ENCODE data around the gene CREB5. TPM values are rescaled to one million over a fixed set of nuclear protein-coding genes. Genes with fewer than 3 reads are reported as not detected.

Gene CREB5
- total RNA-seq, 1 experiment from 2014 or later, result 1.3 TPM

DNA sequence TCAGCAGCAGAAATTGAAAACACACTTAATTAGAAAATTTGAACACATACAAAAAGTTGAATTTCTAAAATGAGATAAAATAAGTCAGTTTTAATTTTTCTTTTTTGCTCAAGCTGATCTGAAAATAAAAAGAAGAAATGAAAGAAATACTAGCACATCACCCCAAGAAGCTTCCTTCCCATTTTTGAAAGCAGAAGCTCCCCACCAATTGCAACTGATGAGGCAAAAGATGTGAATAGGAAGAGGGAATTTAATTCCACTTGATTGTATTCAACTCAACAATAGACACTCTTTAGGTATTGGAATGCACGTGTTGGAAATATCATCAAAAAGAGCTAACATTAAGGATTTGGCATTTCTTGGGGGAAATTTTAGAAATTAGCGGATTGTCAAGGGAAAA lies 370.0 kb downstream of the CREB5 start:
- Mint-ChIP-seq H3K4me1 (no peaks in the 10 kb centered on the region), H3K9me3 (no peaks in the 10 kb centered on the region), H3K4me3 (no peak overlapping the region), H3K27me3 (ENCODE audit: low read depth) (no peaks in the 10 kb centered on the region; the same call in 1 of the 2 replicates), H3K36me3 (no peaks in the 10 kb centered on the region), H3K27ac (no peak overlapping the region)
- ChIA-PET CTCF (no interaction called here), POLR2A (no interaction called here)
- TF ChIP-seq, protein P1, sequence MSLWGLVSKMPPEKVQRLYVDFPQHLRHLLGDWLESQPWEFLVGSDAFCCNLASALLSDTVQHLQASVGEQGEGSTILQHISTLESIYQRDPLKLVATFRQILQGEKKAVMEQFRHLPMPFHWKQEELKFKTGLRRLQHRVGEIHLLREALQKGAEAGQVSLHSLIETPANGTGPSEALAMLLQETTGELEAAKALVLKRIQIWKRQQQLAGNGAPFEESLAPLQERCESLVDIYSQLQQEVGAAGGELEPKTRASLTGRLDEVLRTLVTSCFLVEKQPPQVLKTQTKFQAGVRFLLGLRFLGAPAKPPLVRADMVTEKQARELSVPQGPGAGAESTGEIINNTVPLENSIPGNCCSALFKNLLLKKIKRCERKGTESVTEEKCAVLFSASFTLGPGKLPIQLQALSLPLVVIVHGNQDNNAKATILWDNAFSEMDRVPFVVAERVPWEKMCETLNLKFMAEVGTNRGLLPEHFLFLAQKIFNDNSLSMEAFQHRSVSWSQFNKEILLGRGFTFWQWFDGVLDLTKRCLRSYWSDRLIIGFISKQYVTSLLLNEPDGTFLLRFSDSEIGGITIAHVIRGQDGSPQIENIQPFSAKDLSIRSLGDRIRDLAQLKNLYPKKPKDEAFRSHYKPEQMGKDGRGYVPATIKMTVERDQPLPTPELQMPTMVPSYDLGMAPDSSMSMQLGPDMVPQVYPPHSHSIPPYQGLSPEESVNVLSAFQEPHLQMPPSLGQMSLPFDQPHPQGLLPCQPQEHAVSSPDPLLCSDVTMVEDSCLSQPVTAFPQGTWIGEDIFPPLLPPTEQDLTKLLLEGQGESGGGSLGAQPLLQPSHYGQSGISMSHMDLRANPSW (CRISPR knock-in tag; conservative IDR thresholded peaks at IDR 0.05; ENCODE audit: low read depth), result no peak
- TF ChIP-seq NR2C2 (CRISPR knock-in tag; IDR thresholded peaks at IDR 0.05) (no peak), MXD4 (CRISPR knock-in tag; IDR thresholded peaks at IDR 0.05; ENCODE audit: borderline replicate concordance) (no peak), ZNF219 (CRISPR knock-in tag; IDR thresholded peaks at IDR 0.05; ENCODE audit: borderline replicate concordance) (no peak), NR1H2 (CRISPR knock-in tag; IDR thresholded peaks at IDR 0.05) (no peak), TP53 (CRISPR knock-in tag; IDR thresholded peaks at IDR 0.05) (no peak), FOXK1 (CRISPR knock-in tag; IDR thresholded peaks at IDR 0.05) (no peak), ZNF317 (CRISPR knock-in tag; IDR thresholded peaks at IDR 0.05; ENCODE audit: borderline replicate concordance, low read depth) (no peak), ELF4 (CRISPR knock-in tag; IDR thresholded peaks at IDR 0.05; ENCODE audit: low read depth) (no peak), NFYB (CRISPR knock-in tag; conservative IDR thresholded peaks at IDR 0.05; ENCODE audit: low read depth) (no peak)
- TF ChIP-seq, protein P2, sequence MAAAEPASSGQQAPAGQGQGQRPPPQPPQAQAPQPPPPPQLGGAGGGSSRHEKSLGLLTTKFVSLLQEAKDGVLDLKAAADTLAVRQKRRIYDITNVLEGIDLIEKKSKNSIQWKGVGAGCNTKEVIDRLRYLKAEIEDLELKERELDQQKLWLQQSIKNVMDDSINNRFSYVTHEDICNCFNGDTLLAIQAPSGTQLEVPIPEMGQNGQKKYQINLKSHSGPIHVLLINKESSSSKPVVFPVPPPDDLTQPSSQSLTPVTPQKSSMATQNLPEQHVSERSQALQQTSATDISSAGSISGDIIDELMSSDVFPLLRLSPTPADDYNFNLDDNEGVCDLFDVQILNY (CRISPR knock-in tag; IDR thresholded peaks at IDR 0.05), result no peak
- TF ChIP-seq, protein P3, sequence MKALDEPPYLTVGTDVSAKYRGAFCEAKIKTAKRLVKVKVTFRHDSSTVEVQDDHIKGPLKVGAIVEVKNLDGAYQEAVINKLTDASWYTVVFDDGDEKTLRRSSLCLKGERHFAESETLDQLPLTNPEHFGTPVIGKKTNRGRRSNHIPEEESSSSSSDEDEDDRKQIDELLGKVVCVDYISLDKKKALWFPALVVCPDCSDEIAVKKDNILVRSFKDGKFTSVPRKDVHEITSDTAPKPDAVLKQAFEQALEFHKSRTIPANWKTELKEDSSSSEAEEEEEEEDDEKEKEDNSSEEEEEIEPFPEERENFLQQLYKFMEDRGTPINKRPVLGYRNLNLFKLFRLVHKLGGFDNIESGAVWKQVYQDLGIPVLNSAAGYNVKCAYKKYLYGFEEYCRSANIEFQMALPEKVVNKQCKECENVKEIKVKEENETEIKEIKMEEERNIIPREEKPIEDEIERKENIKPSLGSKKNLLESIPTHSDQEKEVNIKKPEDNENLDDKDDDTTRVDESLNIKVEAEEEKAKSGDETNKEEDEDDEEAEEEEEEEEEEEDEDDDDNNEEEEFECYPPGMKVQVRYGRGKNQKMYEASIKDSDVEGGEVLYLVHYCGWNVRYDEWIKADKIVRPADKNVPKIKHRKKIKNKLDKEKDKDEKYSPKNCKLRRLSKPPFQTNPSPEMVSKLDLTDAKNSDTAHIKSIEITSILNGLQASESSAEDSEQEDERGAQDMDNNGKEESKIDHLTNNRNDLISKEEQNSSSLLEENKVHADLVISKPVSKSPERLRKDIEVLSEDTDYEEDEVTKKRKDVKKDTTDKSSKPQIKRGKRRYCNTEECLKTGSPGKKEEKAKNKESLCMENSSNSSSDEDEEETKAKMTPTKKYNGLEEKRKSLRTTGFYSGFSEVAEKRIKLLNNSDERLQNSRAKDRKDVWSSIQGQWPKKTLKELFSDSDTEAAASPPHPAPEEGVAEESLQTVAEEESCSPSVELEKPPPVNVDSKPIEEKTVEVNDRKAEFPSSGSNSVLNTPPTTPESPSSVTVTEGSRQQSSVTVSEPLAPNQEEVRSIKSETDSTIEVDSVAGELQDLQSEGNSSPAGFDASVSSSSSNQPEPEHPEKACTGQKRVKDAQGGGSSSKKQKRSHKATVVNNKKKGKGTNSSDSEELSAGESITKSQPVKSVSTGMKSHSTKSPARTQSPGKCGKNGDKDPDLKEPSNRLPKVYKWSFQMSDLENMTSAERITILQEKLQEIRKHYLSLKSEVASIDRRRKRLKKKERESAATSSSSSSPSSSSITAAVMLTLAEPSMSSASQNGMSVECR (CRISPR knock-in tag; IDR thresholded peaks at IDR 0.05; ENCODE audit: borderline replicate concordance), result no peak
- TF ChIP-seq, protein P4, sequence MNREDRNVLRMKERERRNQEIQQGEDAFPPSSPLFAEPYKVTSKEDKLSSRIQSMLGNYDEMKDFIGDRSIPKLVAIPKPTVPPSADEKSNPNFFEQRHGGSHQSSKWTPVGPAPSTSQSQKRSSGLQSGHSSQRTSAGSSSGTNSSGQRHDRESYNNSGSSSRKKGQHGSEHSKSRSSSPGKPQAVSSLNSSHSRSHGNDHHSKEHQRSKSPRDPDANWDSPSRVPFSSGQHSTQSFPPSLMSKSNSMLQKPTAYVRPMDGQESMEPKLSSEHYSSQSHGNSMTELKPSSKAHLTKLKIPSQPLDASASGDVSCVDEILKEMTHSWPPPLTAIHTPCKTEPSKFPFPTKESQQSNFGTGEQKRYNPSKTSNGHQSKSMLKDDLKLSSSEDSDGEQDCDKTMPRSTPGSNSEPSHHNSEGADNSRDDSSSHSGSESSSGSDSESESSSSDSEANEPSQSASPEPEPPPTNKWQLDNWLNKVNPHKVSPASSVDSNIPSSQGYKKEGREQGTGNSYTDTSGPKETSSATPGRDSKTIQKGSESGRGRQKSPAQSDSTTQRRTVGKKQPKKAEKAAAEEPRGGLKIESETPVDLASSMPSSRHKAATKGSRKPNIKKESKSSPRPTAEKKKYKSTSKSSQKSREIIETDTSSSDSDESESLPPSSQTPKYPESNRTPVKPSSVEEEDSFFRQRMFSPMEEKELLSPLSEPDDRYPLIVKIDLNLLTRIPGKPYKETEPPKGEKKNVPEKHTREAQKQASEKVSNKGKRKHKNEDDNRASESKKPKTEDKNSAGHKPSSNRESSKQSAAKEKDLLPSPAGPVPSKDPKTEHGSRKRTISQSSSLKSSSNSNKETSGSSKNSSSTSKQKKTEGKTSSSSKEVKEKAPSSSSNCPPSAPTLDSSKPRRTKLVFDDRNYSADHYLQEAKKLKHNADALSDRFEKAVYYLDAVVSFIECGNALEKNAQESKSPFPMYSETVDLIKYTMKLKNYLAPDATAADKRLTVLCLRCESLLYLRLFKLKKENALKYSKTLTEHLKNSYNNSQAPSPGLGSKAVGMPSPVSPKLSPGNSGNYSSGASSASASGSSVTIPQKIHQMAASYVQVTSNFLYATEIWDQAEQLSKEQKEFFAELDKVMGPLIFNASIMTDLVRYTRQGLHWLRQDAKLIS (CRISPR knock-in tag; IDR thresholded peaks at IDR 0.05; ENCODE audit: borderline replicate concordance), result no peak
- TF ChIP-seq, protein P5, sequence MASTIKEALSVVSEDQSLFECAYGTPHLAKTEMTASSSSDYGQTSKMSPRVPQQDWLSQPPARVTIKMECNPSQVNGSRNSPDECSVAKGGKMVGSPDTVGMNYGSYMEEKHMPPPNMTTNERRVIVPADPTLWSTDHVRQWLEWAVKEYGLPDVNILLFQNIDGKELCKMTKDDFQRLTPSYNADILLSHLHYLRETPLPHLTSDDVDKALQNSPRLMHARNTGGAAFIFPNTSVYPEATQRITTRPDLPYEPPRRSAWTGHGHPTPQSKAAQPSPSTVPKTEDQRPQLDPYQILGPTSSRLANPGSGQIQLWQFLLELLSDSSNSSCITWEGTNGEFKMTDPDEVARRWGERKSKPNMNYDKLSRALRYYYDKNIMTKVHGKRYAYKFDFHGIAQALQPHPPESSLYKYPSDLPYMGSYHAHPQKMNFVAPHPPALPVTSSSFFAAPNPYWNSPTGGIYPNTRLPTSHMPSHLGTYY (CRISPR knock-in tag; IDR thresholded peaks at IDR 0.05), result no peak
- TF ChIP-seq, protein P6, sequence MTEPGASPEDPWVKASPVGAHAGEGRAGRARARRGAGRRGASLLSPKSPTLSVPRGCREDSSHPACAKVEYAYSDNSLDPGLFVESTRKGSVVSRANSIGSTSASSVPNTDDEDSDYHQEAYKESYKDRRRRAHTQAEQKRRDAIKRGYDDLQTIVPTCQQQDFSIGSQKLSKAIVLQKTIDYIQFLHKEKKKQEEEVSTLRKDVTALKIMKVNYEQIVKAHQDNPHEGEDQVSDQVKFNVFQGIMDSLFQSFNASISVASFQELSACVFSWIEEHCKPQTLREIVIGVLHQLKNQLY (CRISPR knock-in tag; IDR thresholded peaks at IDR 0.05), result no peak
- ATAC-seq (no peak), DNase-seq (ENCODE audit: low spot score) (no peak)
